Kidney epithelial cell (primary cell): ENCODE data around the gene MYO3B. TPM values are rescaled to one million over a fixed set of nuclear protein-coding genes. Genes with fewer than 3 reads are reported as not detected.

ENCODE experiments used
- DNase-seq: peaks from one replicate; pipeline ENCODE4 v3.0.0-alpha.2; 2010; ENCODE audit warnings: low read depth
- H3K27me3 ChIP-seq: 2 replicates; pipeline ENCODE4 v1.6.0; 2011; ENCODE audit warnings: low read length; ENCODE audit not compliant: control insufficient read depth, insufficient read depth
- H3K36me3 ChIP-seq: 2 replicates; pipeline ENCODE4 v1.5.1; 2011; ENCODE audit warnings: low read length; ENCODE audit not compliant: control insufficient read depth, insufficient read depth
- H3K4me3 ChIP-seq: 2 replicates; pipeline ENCODE4 v1.5.1; 2011; ENCODE audit warnings: low read depth, mild to moderate bottlenecking, control low read depth, low read length
- total RNA-seq: library from RNA; depleted of rRNA; stranded (reverse); fragments of >200 nt; gene quantifications from 2 replicates; pipeline ENCODE4 v1.2.3, GENCODE V29; 2015
- TF ChIP-seq, protein P1 (sequence below): IDR thresholded peaks from 2 replicates; pipeline ENCODE4 v1.5.1; 2011; ENCODE audit warnings: mild to moderate bottlenecking, moderate library complexity, low read length, control low read depth, inconsistent platforms; ENCODE audit not compliant: insufficient read depth, poor library complexity, severe bottlenecking

Gene MYO3B
- total RNA-seq, 1 donor from 2014 or later, result 1.1 TPM

DNA sequence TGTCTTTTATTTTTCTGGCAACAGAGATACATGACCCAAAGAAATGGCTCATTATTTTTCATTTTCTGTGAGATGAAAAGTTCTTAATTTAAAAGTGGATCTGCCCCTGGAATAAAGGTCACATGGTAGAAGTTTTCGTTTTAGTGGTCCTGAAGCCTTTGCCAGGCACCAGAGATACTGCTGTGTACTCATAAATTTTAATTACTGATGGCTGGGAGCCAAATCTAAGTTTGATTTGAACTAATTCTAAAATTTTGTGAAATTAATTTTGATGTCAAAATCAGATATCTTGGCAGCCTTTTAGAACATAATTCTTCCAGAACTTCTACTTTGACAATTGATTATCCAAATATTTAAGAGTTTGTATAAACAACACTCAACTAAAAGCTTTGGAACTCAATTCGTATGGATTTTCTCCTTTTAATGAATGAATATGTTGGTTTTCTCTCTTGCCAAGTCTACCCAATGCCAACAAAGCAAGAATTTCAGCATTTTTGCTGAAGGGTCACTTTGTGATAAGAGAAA, 408.7 kb downstream of the MYO3B start:
- no peaks in the 10 kb centered on the region for H3K27me3 ChIP-seq
- DNase-seq, result no peak
- no peak overlapping the region for H3K4me3 ChIP-seq
- no peaks in the 10 kb centered on the region for H3K36me3 ChIP-seq
- TF ChIP-seq, protein P1, sequence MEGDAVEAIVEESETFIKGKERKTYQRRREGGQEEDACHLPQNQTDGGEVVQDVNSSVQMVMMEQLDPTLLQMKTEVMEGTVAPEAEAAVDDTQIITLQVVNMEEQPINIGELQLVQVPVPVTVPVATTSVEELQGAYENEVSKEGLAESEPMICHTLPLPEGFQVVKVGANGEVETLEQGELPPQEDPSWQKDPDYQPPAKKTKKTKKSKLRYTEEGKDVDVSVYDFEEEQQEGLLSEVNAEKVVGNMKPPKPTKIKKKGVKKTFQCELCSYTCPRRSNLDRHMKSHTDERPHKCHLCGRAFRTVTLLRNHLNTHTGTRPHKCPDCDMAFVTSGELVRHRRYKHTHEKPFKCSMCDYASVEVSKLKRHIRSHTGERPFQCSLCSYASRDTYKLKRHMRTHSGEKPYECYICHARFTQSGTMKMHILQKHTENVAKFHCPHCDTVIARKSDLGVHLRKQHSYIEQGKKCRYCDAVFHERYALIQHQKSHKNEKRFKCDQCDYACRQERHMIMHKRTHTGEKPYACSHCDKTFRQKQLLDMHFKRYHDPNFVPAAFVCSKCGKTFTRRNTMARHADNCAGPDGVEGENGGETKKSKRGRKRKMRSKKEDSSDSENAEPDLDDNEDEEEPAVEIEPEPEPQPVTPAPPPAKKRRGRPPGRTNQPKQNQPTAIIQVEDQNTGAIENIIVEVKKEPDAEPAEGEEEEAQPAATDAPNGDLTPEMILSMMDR, result no peak

DNA sequence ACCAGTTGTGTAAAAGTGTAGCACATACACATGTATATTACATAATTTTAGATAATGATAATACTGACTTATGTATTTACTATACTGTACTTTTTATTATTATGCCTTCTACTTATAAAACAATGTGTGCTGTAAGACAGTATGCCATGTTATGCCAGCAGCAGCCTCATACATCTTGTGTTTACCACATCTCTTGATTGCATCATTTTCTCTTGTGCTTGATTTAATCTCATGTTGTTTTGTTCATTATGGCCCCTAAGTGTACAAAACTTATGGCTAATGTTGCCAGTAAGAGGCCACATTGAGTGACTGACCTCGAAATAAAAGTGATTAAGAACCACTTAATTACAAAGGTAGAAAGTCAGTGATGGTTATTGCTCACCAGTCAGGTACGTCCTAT, 409.2 kb downstream of the MYO3B start:
- no peak for DNase-seq

DNA sequence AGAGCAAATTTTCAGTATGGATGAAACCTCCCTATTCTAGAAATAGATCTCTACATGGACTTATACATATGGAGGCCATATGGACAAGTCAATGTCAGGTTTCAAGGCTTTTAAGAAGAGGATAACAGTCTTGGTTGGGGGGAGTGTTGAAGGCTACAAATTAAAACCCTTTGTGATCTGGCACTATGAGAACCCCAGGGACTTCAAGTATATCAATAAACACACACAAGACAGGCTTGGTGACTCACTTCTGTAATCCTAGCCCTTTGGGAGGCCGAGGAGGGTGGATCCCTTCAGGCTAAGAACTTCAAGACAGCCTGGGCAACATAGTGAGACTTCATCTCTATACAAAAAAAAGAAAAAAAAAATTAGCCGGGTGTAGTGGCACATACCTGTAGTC, 410.0 kb downstream of the MYO3B start:
- Histone ChIP-seq H3K27me3 (no peaks in the 10 kb centered on the region), H3K4me3 (no peak overlapping the region), H3K36me3 (no peaks in the 10 kb centered on the region)
- DNase-seq, result no peak
- TF ChIP-seq, protein P1, result no peak

More for the DNA sequence above, 409.2 kb downstream of the MYO3B start:
- Histone ChIP-seq H3K27me3 (no peaks in the 10 kb centered on the region), H3K4me3 (no peak overlapping the region), H3K36me3 (no peaks in the 10 kb centered on the region)
- TF ChIP-seq, protein P1, result no peak

DNA sequence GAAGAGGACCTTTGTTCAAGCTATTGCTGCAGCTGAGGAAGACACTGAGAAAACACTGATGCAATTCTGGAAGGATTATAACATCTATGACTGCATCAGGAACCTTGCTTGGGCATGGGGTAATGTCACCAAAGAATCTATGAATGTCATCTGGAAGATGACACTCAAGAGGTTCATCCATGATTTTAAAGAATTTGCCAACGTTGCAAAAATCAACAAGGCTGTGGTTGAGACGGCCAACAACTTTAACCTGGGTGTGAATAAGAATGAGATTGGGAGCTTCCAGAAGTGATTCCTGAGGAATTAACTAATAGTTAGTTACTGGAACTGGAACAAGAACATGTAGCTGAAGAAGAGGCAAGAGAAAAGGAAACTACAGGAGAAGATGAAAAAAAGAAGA, 410.8 kb downstream of the MYO3B start:
- no peak for DNase-seq
- Histone ChIP-seq H3K36me3 (no peaks in the 10 kb centered on the region), H3K4me3 (no peak overlapping the region), H3K27me3 (no peaks in the 10 kb centered on the region)
- TF ChIP-seq, protein P1, result no peak

DNA sequence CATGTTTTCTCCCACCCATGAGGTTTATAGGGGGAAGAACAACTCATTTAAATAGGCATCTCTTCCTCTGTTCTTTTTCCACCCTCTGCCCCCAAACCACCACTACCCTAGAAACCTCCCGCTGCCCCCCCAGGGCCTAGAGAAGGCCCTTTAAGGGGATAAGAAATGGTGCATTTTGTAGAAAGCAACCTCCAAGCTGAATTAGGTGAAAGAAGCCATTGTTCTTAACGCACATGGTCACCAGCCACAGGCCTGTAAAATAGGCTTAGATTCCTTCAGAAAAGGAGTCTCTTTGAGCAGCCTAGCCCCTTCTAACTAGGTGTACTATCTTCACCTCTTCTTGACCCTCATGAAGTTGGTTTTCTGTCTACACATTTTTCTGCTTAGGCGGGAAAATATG, 418.6 kb downstream of the MYO3B start:
- Histone ChIP-seq H3K36me3 (no peaks in the 10 kb centered on the region), H3K27me3 (no peaks in the 10 kb centered on the region), H3K4me3 (no peak overlapping the region)
- TF ChIP-seq, protein P1, result no peak
- no peak for DNase-seq

DNA sequence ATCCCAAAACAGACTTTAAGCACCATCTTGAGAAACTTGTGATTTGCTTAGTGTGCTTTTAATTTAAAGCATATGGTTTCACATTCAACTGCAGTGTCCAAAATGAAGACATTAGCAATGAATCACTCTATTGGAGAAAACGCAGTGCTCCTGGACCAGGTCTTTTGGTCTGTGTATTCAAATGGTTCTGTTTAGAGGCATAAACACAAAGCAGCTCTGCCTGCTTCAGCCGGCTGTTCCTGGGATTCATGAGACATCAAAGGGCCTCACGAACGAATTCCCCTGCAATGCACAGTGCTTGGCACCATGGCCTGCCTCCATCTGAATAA, 420.1 kb downstream of the MYO3B start:
- TF ChIP-seq, protein P1, result no peak
- DNase-seq, result no peak
- Histone ChIP-seq H3K36me3 (no peaks in the 10 kb centered on the region), H3K4me3 (no peak overlapping the region), H3K27me3 (no peaks in the 10 kb centered on the region)
